ENCODE data around the gene SPATC1L.

SPATC1L gene

GRCh38 chr21:46215436-46216131 is 31.3 kb upstream of the SPATC1L start:
- DNase-seq (ENCODE audit: low spot score) = peak; percentile 20

DNA sequence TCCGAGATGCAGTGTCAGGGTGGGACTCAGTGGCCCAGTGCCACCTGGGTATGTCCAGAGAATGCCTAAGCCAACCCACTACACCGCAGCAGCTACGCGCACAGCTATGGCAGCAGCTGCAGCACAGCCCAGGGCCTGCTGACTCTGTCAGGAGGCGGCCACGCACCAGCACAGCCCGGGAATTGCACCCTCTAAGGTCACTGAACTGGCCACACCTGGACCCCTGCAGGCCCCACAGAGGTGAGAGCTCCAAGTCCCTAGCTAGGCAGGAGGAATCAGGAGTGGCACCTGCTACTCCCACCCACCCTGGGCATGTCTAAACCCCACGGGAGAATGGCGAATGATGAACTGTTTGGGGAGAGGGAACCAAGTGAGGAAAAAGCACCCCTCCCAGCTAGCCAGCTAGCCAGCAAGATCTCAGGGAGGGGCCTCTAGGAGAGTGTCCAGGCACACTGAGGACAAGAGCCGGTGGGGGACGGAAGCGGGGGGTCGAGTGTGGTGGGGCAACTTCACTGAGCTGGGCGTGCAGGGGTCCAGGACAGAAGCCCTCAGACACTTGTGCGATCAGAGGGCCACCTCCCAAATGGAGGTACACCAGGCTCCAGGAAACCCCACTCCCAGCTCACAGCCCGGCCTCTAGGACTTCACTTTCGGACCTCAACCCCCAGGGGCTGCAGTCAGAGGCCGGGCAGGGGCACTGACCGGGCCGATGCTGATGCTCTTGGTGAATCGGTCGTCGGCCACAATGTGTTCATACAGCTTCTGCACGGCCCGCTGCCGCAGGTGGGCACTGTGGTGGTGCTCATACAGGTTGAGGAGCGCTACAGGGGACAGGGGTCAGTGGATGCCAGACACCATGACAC is 30.4 kb upstream of the SPATC1L start:
- no peak for DNase-seq (ENCODE audit: low spot score)

GRCh38 chr21:46213620-46214286 is 29.5 kb upstream of the SPATC1L start:
- DNase-seq (ENCODE audit: low spot score) = no peak

GRCh38 chr21:46212721-46213484 is 28.6 kb upstream of the SPATC1L start:
- DNase-seq (ENCODE audit: low spot score) = peak; percentile 17

DNA sequence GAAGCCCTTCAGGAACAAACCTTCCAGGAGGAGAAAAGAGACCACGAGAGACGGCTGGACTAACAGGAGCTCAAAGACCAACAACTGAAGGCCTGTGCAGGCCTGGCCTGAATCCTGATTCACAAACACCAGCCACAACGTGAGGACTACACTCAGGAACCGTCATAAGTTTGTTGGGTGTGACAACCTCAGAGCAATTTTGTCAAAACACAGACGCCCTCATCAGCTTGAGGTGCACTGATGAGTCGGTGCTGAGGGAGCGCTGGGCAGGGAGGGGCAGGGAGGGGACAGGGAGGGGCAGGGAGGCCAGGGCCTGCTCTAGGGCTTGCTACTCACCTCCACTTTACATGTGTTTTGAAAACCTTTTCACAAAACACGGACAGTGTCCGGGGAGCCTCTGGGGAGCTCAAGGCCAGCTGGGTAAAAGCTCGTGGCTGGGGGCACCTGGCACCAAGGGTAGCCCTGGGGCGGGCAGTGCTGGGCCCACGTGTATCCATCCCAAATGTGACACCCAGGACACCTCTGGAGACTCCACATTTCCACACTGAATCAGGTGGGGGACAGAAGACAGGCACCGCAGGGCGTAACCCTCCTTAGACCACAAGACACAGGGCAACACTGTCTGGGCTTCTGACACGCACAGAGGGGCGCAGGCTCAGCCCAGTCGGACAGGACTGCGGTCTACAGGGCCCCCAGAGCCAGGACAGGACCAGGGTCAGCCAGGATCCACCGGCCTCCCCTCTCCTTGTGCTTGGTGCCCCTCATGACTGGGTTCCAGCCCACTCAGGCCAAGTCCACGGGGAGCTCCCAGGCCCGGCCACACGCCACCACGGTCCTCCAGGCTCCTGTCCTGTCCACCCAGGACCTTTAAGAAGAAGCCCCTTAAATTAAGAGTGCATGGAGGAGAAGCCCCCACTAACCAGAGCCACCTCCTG is 27.8 kb upstream of the SPATC1L start:
- no peak for DNase-seq (ENCODE audit: low spot score)

DNA sequence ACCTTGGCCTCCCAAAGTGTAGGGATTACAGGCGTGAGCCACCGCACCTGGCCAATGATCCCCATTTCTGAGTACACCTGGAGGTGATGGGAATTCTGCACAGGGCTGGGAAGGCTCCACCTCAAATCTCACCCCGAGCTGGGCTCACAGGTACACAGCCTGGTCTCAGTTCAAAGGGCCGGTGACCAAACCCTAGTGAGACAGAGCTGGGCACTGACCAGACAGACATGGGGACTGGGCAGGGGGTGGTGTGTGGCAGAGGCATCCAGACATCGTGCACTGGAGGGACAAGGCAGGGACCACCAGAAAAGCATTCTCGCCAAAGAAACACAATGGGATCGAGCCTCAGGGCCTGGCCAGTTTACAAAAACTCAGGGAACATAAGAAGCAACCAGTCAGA is 27.1 kb upstream of the SPATC1L start:
- no peak for DNase-seq (ENCODE audit: low spot score)

GRCh38 chr21:46210378-46211136 is 26.3 kb upstream of the SPATC1L start:
- DNase-seq (ENCODE audit: low spot score) = peak; percentile 38

DNA sequence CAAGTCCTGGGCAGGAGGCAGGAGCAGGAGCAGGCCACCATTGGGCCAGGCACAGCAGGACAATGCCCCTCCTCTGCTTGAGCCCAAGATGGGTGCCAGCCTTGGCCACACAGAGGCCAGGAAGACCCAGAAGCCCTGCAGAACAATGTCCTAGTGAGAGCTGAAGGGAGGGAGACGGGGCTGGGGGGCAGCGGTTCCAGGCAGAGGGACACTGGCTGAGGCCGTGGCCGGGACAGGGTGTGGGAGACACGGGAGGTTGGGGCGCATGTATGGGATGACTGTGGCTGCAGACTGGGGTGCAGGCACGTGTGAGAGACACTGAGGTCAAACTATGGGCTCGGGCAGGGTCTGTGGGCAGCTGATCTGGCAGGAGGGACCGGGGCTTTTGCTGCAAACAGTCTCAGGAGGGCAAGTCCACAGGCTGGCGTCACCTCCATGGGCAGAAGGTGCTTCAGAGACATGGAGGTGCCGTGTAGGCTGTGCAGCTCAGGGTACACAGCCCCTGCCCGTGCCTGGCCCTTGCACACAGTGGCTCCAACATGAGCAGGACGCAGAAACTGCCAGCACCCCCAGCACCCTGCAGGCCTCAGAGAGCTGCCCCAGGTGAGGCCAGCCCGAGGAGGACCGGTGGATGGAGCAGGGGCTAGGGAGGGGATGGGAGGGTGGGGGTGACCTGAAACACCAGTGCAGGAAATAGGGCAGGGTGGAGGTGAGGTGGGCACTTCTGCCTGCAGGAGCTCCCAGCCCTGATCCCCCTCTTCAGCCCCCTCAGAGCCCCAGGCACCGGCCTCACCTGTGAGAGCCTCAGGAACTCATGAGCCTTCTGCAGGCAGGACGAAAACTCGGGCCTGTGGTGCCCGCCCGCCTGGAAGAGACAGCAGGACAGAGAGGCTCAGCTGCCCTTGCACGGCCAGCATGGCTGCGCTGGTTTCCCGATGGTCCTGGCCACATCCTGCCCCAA is 24.8 kb upstream of the SPATC1L start:
- peak; percentile 17 for DNase-seq (ENCODE audit: low spot score)

DNA sequence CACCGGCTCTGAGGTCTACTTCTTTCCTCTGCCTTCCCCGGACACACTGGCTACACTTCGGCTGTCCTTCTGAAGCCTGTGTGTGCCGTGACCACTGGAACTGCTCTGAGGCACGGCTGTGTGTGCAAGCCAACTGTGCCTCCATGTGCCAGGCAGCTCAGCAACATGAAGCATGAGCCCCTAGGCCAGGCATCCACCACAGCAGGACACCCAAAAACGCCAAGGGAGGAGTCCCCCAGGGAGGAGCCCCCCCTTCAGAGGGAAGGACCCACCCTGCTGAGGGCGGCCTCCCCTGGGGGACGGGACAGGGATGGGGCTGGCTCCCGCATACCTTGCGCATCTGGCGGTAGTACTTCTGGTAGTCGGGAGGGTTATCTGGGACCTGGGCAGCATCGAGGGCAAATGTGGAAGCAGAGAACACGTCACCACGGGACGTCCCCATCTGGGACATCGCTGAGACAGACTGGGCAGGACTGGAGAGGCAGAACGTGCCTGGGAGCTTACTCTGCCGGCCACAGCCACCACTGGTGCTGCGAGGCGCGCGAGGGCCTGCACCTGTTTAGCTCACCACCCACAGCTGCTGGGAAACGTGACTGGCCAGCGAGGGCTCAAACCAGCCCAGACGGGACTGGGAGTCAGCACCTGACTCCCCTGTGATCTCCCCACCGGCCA is 23.8 kb upstream of the SPATC1L start:
- peak; percentile 27 for DNase-seq (ENCODE audit: low spot score)

- peak; percentile 20 for DNase-seq (ENCODE audit: low spot score)
Observed at GRCh38 chr21:46207006-46207919, 23.0 kb upstream of the SPATC1L start.

GRCh38 chr21:46206163-46207005 is 22.1 kb upstream of the SPATC1L start:
- DNase-seq (ENCODE audit: low spot score) = no peak

- DNase-seq (ENCODE audit: low spot score) = no peak
Observed at GRCh38 chr21:46205766-46206162, 21.5 kb upstream of the SPATC1L start.

- no peak for DNase-seq (ENCODE audit: low spot score)
Observed at GRCh38 chr21:46205166-46205565, 20.9 kb upstream of the SPATC1L start.

DNA sequence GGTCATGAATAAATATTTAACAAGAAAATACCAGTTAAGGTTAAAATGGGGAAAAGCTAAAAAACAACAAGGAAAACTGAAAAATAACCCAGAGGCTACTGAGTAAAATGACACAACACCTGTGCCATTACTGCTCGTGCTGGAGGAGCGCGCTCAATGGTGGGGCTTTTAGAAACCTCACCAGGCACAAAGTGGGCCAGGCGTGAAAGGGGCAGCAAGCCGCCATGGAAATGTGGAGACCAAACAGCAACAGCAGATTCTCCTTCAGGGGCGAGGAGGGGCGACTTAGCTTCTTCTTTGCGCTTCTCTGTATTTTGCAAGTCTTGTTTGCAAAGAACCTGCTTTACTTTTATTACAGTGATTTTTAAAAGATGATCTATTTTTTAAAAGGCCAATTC is 18.9 kb upstream of the SPATC1L start:
- no peak for DNase-seq (ENCODE audit: low spot score)

DNA sequence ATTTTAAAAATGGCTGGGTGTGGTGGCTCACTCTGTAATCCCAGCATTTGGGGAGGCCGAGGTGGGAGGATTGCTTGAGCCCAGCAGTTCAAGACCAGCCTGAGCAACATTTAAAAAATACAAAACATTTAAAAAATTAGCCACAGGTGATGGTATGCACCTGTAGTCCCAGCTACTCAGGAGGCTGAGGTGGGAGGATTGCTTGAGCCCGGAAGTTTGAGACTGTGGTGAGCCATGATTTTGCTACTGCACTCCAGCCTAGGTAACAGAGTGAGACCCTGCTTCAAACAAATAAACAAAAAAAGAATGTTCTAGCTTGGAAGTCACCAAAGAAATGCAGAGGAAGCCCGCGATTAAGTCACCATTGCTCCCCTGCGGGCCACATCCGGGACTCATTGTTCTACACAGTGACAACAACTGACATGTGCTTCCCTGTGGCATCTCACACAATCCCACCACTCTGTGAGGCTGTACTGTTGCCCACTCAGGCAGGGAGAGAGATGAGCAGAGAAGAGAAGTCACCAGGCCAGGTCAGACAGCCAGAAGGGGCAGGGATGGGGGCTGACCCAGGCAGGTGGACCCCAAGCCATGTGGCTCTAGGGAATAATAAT is 18.4 kb upstream of the SPATC1L start:
- no peak for DNase-seq (ENCODE audit: low spot score)
